ENCODE results near the gene TPO.

Gene TPO

GRCh38 chr2:1510176-1510575 lies 96.9 kb downstream of the TPO start:
- H3K27me3 ChIP-seq (ENCODE audit: insufficient read depth, poor library complexity, severe bottlenecking), result no peaks in the 10 kb centered on the region
- H3K27ac ChIP-seq (ENCODE audit: poor library complexity, severe bottlenecking), result no peak overlapping the region
- DNase-seq (ENCODE audit: low spot score) (peak; percentile 9), ATAC-seq (ENCODE audit: low read depth) (0 out of 3 replicates have a peak, but pooled peaks have one; percentile 17)
- no peaks in the 10 kb centered on the region for H3K36me3 ChIP-seq (ENCODE audit: low read depth)
- TF ChIP-seq CTCF (IDR thresholded peaks at IDR 0.05; ENCODE audit: poor library complexity, severe bottlenecking), result no peak
- H3K9me3 ChIP-seq (ENCODE audit: severe bottlenecking), result no peaks in the 10 kb centered on the region
- no peaks in the 10 kb centered on the region for H3K4me1 ChIP-seq (ENCODE audit: insufficient read depth, poor library complexity, severe bottlenecking)
- no peak overlapping the region for H3K4me3 ChIP-seq (ENCODE audit: severe bottlenecking)

GRCh38 chr2:1511455-1511854 lies 98.2 kb downstream of the TPO start:
- DNase-seq (ENCODE audit: low spot score) (peak; percentile 4), ATAC-seq (ENCODE audit: low read depth) (no peak)
- Histone ChIP-seq H3K9me3 (ENCODE audit: severe bottlenecking) (no peaks in the 10 kb centered on the region), H3K27me3 (ENCODE audit: insufficient read depth, poor library complexity, severe bottlenecking) (no peaks in the 10 kb centered on the region), H3K4me3 (ENCODE audit: severe bottlenecking) (no peak overlapping the region), H3K27ac (ENCODE audit: poor library complexity, severe bottlenecking) (no peak overlapping the region), H3K36me3 (ENCODE audit: low read depth) (no peaks in the 10 kb centered on the region), H3K4me1 (ENCODE audit: insufficient read depth, poor library complexity, severe bottlenecking) (no peaks in the 10 kb centered on the region)
- TF ChIP-seq CTCF (IDR thresholded peaks at IDR 0.05; ENCODE audit: poor library complexity, severe bottlenecking), result no peak

- H3K4me1 ChIP-seq (ENCODE audit: insufficient read depth, poor library complexity, severe bottlenecking), result no peaks in the 10 kb centered on the region
- H3K27ac ChIP-seq (ENCODE audit: poor library complexity, severe bottlenecking), result no peak overlapping the region
- no peak for TF ChIP-seq CTCF (IDR thresholded peaks at IDR 0.05; ENCODE audit: poor library complexity, severe bottlenecking)
- H3K4me3 ChIP-seq (ENCODE audit: severe bottlenecking), result no peak overlapping the region
- DNase-seq (ENCODE audit: low spot score) (peak; percentile 47), ATAC-seq (ENCODE audit: low read depth) (no peak)
- H3K36me3 ChIP-seq (ENCODE audit: low read depth), result no peaks in the 10 kb centered on the region
- H3K9me3 ChIP-seq (ENCODE audit: severe bottlenecking), result no peaks in the 10 kb centered on the region
- no peaks in the 10 kb centered on the region for H3K27me3 ChIP-seq (ENCODE audit: insufficient read depth, poor library complexity, severe bottlenecking)
These were observed 99.3 kb downstream of the TPO start for GRCh38 chr2:1512321-1513289.

GRCh38 chr2:1514391-1515072 lies 101.3 kb downstream of the TPO start:
- Histone ChIP-seq H3K27ac (ENCODE audit: poor library complexity, severe bottlenecking) (no peak overlapping the region), H3K4me1 (ENCODE audit: insufficient read depth, poor library complexity, severe bottlenecking) (no peaks in the 10 kb centered on the region), H3K9me3 (ENCODE audit: severe bottlenecking) (no peaks in the 10 kb centered on the region), H3K36me3 (ENCODE audit: low read depth) (no peaks in the 10 kb centered on the region), H3K27me3 (ENCODE audit: insufficient read depth, poor library complexity, severe bottlenecking) (no peaks in the 10 kb centered on the region), H3K4me3 (ENCODE audit: severe bottlenecking) (no peak overlapping the region)
- ATAC-seq (ENCODE audit: low read depth), result no peak
- TF ChIP-seq CTCF (IDR thresholded peaks at IDR 0.05; ENCODE audit: poor library complexity, severe bottlenecking), result no peak
- DNase-seq (ENCODE audit: low spot score), result peak; percentile 34

All from RWPE2 (cell line).